Osteocyte (in vitro differentiated cells): ENCODE data around the gene MVD. TPM values are rescaled to one million over a fixed set of nuclear protein-coding genes. Genes with fewer than 3 reads are reported as not detected.
A peak's percentile ranks its signal among the peaks of the same experiment; 100 is the strongest.

Experiments
- DNase-seq: peaks from one replicate; pipeline ENCODE4 v3.0.0; 2021; ENCODE audit warnings: mixed read lengths; ENCODE audit not compliant: unreplicated experiment; ENCODE audit errors: extremely low spot score
- H3K27ac Mint-ChIP-seq: one replicate; pipeline ENCODE4 v1.8.0; 2021; ENCODE audit warnings: mild to moderate bottlenecking, mixed read lengths; ENCODE audit not compliant: unreplicated experiment
- H3K27me3 Mint-ChIP-seq: one replicate; pipeline ENCODE4 v1.8.0; 2021; ENCODE audit warnings: mixed read lengths; ENCODE audit not compliant: unreplicated experiment
- H3K36me3 Mint-ChIP-seq: one replicate; pipeline ENCODE4 v1.8.0; 2021; ENCODE audit warnings: mixed read lengths; ENCODE audit not compliant: unreplicated experiment
- H3K4me1 Mint-ChIP-seq: one replicate; pipeline ENCODE4 v1.8.0; 2021; ENCODE audit warnings: mixed read lengths; ENCODE audit not compliant: unreplicated experiment
- H3K4me3 Mint-ChIP-seq: one replicate; pipeline ENCODE4 v1.8.0; 2021; ENCODE audit warnings: mild to moderate bottlenecking, moderate library complexity, mixed read lengths; ENCODE audit not compliant: unreplicated experiment
- H3K9me3 Mint-ChIP-seq: one replicate; pipeline ENCODE4 v1.8.0; 2021; ENCODE audit warnings: mixed read lengths; ENCODE audit not compliant: unreplicated experiment
- CTCF ChIP-seq: fragments of 200-600 bp; sonication (generic); IDR thresholded peaks from 2 replicates; pipeline ENCODE4 v1.5.0; 2021; ENCODE audit warnings: antibody characterized with exemption, mild to moderate bottlenecking, moderate library complexity
- total RNA-seq: library from RNA; stranded (reverse); gene quantifications from 2 replicates; pipeline ENCODE4 v1.2.1, GENCODE V29; 2021

MVD gene
- total RNA-seq, 1 donor from 2014 or later, result 32.8 TPM

GRCh38 chr16:88630941-88631340 lies 31.9 kb downstream of the MVD start:
- TF ChIP-seq CTCF, result no peak
- Mint-ChIP-seq H3K9me3 (no peaks in the 10 kb centered on the region), H3K27ac (no peak overlapping the region), H3K4me1 (peaks cover 8% of the 10 kb centered on the region), H3K4me3 (no peak overlapping the region), H3K36me3 (peaks cover 24% of the 10 kb centered on the region), H3K27me3 (no peaks in the 10 kb centered on the region)
- no peak for DNase-seq

- Mint-ChIP-seq H3K27ac (no peak overlapping the region), H3K4me1 (peaks cover 8% of the 10 kb centered on the region), H3K9me3 (no peaks in the 10 kb centered on the region), H3K36me3 (peaks cover 24% of the 10 kb centered on the region), H3K27me3 (no peaks in the 10 kb centered on the region), H3K4me3 (no peak overlapping the region)
- no peak for DNase-seq
- TF ChIP-seq CTCF, result no peak
Measured at GRCh38 chr16:88630433-88630832, 32.5 kb downstream of the MVD start.

GRCh38 chr16:88629835-88630234 lies 33.1 kb downstream of the MVD start:
- H3K27ac Mint-ChIP-seq, result no peak overlapping the region
- peaks cover 24% of the 10 kb centered on the region for H3K36me3 Mint-ChIP-seq
- no peak for DNase-seq

GRCh38 chr16:88628512-88628974 lies 34.3 kb downstream of the MVD start:
- Mint-ChIP-seq H3K36me3 (peaks cover 27% of the 10 kb centered on the region), H3K4me1 (peaks cover 1% of the 10 kb centered on the region), H3K9me3 (no peaks in the 10 kb centered on the region), H3K4me3 (no peak overlapping the region), H3K27me3 (no peaks in the 10 kb centered on the region), H3K27ac (no peak overlapping the region)
- peak; percentile 41 for TF ChIP-seq CTCF
- DNase-seq, result no peak

More at GRCh38 chr16:88629835-88630234, 33.1 kb downstream of the MVD start:
- Mint-ChIP-seq H3K9me3 (no peaks in the 10 kb centered on the region), H3K4me3 (no peak overlapping the region), H3K4me1 (peaks cover 4% of the 10 kb centered on the region), H3K27me3 (no peaks in the 10 kb centered on the region)
- no peak for TF ChIP-seq CTCF

- no peaks in the 10 kb centered on the region for H3K27me3 Mint-ChIP-seq
- H3K4me1 Mint-ChIP-seq, result no peaks in the 10 kb centered on the region
- no peak for TF ChIP-seq CTCF
- no peaks in the 10 kb centered on the region for H3K9me3 Mint-ChIP-seq
- peaks cover 29% of the 10 kb centered on the region for H3K36me3 Mint-ChIP-seq
- no peak for DNase-seq
- no peak overlapping the region for H3K27ac Mint-ChIP-seq
- H3K4me3 Mint-ChIP-seq, result no peak overlapping the region
Measured at GRCh38 chr16:88627531-88628411, 35.1 kb downstream of the MVD start.
